ENCODE measurements around the gene MYOZ2. TPM values are rescaled to one million over a fixed set of nuclear protein-coding genes. Genes with fewer than 3 reads are reported as not detected.

MYOZ2 gene
- total and polyA plus RNA-seq, 2 of the 13 experiments (the other 11 are each of a cell fraction or from before 2014, with no cell fraction given), result 0.03 TPM; not detected in 1

DNA sequence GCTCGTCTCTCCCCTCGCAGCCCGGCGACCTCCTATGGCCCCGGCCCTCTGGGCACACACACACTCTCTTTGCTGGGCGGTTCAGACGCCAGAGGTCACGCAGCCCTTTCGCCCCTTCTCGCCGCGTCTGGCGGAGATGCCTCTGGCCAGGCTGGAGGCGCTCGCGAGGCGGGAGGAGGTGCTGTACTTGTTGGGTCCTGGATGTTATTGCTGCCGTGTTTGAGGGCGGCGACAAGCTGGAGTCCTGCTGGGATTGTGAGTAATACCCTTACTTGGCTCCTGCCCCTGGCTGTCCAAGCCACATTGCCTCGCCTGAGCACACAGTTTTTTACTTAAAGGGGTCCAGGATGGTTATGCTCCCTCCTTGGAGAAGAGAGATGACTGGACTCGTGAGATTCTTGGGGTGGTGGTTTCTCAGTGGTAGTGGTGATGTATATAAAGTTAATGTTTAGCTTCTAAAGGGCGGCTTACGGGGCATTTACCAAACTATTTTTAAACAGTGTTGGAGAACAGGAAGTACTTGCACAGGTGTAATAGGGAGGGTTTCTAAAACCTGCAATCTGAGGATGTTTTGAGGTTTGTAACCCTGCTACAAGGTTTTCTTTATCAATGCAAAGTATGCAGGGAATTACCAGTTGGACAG, 77.5 kb downstream of the MYOZ2 start (continued):
- TF ChIP-seq, protein P1, sequence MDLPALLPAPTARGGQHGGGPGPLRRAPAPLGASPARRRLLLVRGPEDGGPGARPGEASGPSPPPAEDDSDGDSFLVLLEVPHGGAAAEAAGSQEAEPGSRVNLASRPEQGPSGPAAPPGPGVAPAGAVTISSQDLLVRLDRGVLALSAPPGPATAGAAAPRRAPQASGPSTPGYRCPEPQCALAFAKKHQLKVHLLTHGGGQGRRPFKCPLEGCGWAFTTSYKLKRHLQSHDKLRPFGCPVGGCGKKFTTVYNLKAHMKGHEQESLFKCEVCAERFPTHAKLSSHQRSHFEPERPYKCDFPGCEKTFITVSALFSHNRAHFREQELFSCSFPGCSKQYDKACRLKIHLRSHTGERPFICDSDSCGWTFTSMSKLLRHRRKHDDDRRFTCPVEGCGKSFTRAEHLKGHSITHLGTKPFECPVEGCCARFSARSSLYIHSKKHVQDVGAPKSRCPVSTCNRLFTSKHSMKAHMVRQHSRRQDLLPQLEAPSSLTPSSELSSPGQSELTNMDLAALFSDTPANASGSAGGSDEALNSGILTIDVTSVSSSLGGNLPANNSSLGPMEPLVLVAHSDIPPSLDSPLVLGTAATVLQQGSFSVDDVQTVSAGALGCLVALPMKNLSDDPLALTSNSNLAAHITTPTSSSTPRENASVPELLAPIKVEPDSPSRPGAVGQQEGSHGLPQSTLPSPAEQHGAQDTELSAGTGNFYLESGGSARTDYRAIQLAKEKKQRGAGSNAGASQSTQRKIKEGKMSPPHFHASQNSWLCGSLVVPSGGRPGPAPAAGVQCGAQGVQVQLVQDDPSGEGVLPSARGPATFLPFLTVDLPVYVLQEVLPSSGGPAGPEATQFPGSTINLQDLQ (CRISPR knock-in tag; IDR thresholded peaks at IDR 0.05), result no peak
- TF ChIP-seq TBX2 (CRISPR knock-in tag; IDR thresholded peaks at IDR 0.05; ENCODE audit: borderline replicate concordance) (peak; percentile 71; the same call in 1 of the 2 replicates), ZNF672 (CRISPR knock-in tag; IDR thresholded peaks at IDR 0.05) (no peak), ZNF782 (CRISPR knock-in tag; IDR thresholded peaks at IDR 0.05; ENCODE audit: borderline replicate concordance) (peak; percentile 79; the same call in 1 of the 2 replicates), MED13 (CRISPR knock-in tag; IDR thresholded peaks at IDR 0.05) (no peak), PBX2 (CRISPR knock-in tag; IDR thresholded peaks at IDR 0.05) (no peak), ZFX (CRISPR knock-in tag; IDR thresholded peaks at IDR 0.05; ENCODE audit: low read depth) (peak; percentile 88), SMAD9 (CRISPR knock-in tag; IDR thresholded peaks at IDR 0.05) (0 out of 2 replicates have a peak, but pooled peaks have one; percentile 53), SATB2 (CRISPR knock-in tag; IDR thresholded peaks at IDR 0.05) (no peak), ZNF276 (CRISPR knock-in tag; IDR thresholded peaks at IDR 0.05; ENCODE audit: low read depth) (no peak), YY1 (IDR thresholded peaks at IDR 0.05; ENCODE audit: insufficient read depth, insufficient replicate concordance, low read depth, low read length) (peak; percentile 3), MEIS1 (CRISPR knock-in tag; IDR thresholded peaks at IDR 0.05; ENCODE audit: borderline replicate concordance) (0 out of 2 replicates have a peak, but pooled peaks have one; percentile 25), ZIK1 (CRISPR knock-in tag; IDR thresholded peaks at IDR 0.05; ENCODE audit: borderline replicate concordance, low read depth) (no peak), ARNT2 (CRISPR knock-in tag; IDR thresholded peaks at IDR 0.05; ENCODE audit: low read depth) (0 out of 2 replicates have a peak, but pooled peaks have one; percentile 3), SRSF4 (IDR thresholded peaks at IDR 0.05; ENCODE audit: low read depth, low read length, poor library complexity, severe bottlenecking) (no peak), RFXANK (CRISPR knock-in tag; IDR thresholded peaks at IDR 0.05) (no peak), ZNF546 (CRISPR knock-in tag; conservative IDR thresholded peaks at IDR 0.05) (no peak; the same call in 1 of the 2 replicates), ZMAT3 (CRISPR knock-in tag; conservative IDR thresholded peaks at IDR 0.05) (peak; percentile 90), MXD4 (CRISPR knock-in tag; IDR thresholded peaks at IDR 0.05) (0 out of 2 replicates have a peak, but pooled peaks have one; percentile 23), ZNF30 (CRISPR knock-in tag; IDR thresholded peaks at IDR 0.05) (no peak), CENPT (CRISPR knock-in tag; IDR thresholded peaks at IDR 0.05; ENCODE audit: low read depth) (no peak), KDM4B (CRISPR knock-in tag; IDR thresholded peaks at IDR 0.05) (no peak; the same call in 1 of the 2 replicates), FOXO4 (CRISPR knock-in tag; conservative IDR thresholded peaks at IDR 0.05) (no peak)

Data from HepG2 (cell line).